ENCODE results near the gene AK1. TPM values are rescaled to one million over a fixed set of nuclear protein-coding genes. Genes with fewer than 3 reads are reported as not detected.

Gene AK1
- total and polyA plus RNA-seq, 9 of the 15 experiments (the other 6 are each of a cell fraction or from before 2014, with no cell fraction given), result 10.1 to 71.8 (median 39.0) TPM

- peak; percentile 85 for TF ChIP-seq ZNF740 (CRISPR knock-in tag; IDR thresholded peaks at IDR 0.05)
- peak; percentile 58 to 79; a peak in 3 of 4 replicates for TF ChIP-seq ZNF740 (tag; IDR thresholded peaks at IDR 0.05)
- TF ChIP-seq, protein P1, sequence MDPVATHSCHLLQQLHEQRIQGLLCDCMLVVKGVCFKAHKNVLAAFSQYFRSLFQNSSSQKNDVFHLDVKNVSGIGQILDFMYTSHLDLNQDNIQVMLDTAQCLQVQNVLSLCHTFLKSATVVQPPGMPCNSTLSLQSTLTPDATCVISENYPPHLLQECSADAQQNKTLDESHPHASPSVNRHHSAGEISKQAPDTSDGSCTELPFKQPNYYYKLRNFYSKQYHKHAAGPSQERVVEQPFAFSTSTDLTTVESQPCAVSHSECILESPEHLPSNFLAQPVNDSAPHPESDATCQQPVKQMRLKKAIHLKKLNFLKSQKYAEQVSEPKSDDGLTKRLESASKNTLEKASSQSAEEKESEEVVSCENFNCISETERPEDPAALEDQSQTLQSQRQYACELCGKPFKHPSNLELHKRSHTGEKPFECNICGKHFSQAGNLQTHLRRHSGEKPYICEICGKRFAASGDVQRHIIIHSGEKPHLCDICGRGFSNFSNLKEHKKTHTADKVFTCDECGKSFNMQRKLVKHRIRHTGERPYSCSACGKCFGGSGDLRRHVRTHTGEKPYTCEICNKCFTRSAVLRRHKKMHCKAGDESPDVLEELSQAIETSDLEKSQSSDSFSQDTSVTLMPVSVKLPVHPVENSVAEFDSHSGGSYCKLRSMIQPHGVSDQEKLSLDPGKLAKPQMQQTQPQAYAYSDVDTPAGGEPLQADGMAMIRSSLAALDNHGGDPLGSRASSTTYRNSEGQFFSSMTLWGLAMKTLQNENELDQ (CRISPR knock-in tag; IDR thresholded peaks at IDR 0.05; ENCODE audit: borderline replicate concordance), result no peak
- TF ChIP-seq KAT8 (IDR thresholded peaks at IDR 0.05; ENCODE audit: low read depth), result no peak
- TF ChIP-seq, protein P2, sequence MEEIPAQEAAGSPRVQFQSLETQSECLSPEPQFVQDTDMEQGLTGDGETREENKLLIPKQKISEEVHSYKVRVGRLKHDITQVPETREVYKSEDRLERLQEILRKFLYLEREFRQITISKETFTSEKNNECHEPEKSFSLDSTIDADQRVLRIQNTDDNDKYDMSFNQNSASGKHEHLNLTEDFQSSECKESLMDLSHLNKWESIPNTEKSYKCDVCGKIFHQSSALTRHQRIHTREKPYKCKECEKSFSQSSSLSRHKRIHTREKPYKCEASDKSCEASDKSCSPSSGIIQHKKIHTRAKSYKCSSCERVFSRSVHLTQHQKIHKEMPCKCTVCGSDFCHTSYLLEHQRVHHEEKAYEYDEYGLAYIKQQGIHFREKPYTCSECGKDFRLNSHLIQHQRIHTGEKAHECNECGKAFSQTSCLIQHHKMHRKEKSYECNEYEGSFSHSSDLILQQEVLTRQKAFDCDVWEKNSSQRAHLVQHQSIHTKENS (CRISPR knock-in tag; IDR thresholded peaks at IDR 0.05), result no peak
- TF ChIP-seq HNRNPLL (IDR thresholded peaks at IDR 0.05; ENCODE audit: low read depth, low read length, poor library complexity, severe bottlenecking), result no peak
- peak; percentile 57; the same call in 1 of the 2 replicates for TF ChIP-seq ZNF584 (CRISPR knock-in tag; IDR thresholded peaks at IDR 0.05; ENCODE audit: low read depth)
- TF ChIP-seq, protein P3, sequence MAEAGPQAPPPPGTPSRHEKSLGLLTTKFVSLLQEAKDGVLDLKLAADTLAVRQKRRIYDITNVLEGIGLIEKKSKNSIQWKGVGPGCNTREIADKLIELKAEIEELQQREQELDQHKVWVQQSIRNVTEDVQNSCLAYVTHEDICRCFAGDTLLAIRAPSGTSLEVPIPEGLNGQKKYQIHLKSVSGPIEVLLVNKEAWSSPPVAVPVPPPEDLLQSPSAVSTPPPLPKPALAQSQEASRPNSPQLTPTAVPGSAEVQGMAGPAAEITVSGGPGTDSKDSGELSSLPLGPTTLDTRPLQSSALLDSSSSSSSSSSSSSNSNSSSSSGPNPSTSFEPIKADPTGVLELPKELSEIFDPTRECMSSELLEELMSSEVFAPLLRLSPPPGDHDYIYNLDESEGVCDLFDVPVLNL (CRISPR knock-in tag; IDR thresholded peaks at IDR 0.05; ENCODE audit: low read depth), result no peak
- peak; percentile 80; the same call in 1 of the 2 replicates for TF ChIP-seq TOE1 (IDR thresholded peaks at IDR 0.05; ENCODE audit: borderline replicate concordance)
- 0 out of 2 replicates have a peak, but pooled peaks have one; percentile 25 for TF ChIP-seq TOE1 (CRISPR knock-in tag; IDR thresholded peaks at IDR 0.05; ENCODE audit: borderline replicate concordance, low read depth)
- TF ChIP-seq RAD51 (IDR thresholded peaks at IDR 0.05; ENCODE audit: borderline replicate concordance, low read depth), result peak; percentile 53; the same call in 1 of the 2 replicates
- TF ChIP-seq ZNF3 (CRISPR knock-in tag; IDR thresholded peaks at IDR 0.05), result no peak
- no peak for TF ChIP-seq TCFL5 (CRISPR knock-in tag; conservative IDR thresholded peaks at IDR 0.05)
- TF ChIP-seq, protein P4, sequence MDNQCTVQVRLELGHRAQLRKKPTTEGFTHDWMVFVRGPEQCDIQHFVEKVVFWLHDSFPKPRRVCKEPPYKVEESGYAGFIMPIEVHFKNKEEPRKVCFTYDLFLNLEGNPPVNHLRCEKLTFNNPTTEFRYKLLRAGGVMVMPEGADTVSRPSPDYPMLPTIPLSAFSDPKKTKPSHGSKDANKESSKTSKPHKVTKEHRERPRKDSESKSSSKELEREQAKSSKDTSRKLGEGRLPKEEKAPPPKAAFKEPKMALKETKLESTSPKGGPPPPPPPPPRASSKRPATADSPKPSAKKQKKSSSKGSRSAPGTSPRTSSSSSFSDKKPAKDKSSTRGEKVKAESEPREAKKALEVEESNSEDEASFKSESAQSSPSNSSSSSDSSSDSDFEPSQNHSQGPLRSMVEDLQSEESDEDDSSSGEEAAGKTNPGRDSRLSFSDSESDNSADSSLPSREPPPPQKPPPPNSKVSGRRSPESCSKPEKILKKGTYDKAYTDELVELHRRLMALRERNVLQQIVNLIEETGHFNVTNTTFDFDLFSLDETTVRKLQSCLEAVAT (IDR thresholded peaks at IDR 0.05), result peak in 1 of 2 experiments; percentile 25; a peak in 2 of 4 replicates
- TF ChIP-seq HMG20B (CRISPR knock-in tag; IDR thresholded peaks at IDR 0.05), result no peak
- TF ChIP-seq, protein P5, sequence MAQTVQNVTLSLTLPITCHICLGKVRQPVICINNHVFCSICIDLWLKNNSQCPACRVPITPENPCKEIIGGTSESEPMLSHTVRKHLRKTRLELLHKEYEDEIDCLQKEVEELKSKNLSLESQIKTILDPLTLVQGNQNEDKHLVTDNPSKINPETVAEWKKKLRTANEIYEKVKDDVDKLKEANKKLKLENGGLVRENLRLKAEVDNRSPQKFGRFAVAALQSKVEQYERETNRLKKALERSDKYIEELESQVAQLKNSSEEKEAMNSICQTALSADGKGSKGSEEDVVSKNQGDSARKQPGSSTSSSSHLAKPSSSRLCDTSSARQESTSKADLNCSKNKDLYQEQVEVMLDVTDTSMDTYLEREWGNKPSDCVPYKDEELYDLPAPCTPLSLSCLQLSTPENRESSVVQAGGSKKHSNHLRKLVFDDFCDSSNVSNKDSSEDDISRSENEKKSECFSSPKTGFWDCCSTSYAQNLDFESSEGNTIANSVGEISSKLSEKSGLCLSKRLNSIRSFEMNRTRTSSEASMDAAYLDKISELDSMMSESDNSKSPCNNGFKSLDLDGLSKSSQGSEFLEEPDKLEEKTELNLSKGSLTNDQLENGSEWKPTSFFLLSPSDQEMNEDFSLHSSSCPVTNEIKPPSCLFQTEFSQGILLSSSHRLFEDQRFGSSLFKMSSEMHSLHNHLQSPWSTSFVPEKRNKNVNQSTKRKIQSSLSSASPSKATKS (CRISPR knock-in tag; IDR thresholded peaks at IDR 0.05), result no peak
These were observed 15.1 kb downstream of the AK1 start (continued) for GRCh38 chr9:127862075-127863011.
